Fibroblast of pulmonary artery (primary cell): ENCODE measurements around the gene NRL.

Source experiments
- DNase-seq: peaks from one replicate; pipeline ENCODE4 v3.0.0-alpha.2; 2010; ENCODE audit warnings: low read depth
- H3K4me3 ChIP-seq: replicated peaks from 2 replicates; pipeline ENCODE4 v1.5.1; 2011; ENCODE audit warnings: low read depth, mild to moderate bottlenecking, control low read depth, low read length, moderate library complexity
- CTCF ChIP-seq: IDR thresholded peaks from 2 replicates; pipeline ENCODE4 v1.5.1; 2011; ENCODE audit warnings: mild to moderate bottlenecking, control low read depth, low read length, inconsistent platforms; ENCODE audit errors: missing control alignments

Gene NRL

GRCh38 chr14:24093207-24093900 is 21.4 kb downstream of the NRL start:
- no peak for TF ChIP-seq CTCF
- peak overlapping the region; percentile 72 for H3K4me3 ChIP-seq
- DNase-seq: no peak

GRCh38 chr14:24092505-24093206 is 22.1 kb downstream of the NRL start:
- DNase-seq: no peak
- H3K4me3 ChIP-seq: no peak overlapping the region
- TF ChIP-seq CTCF: no peak

- no peak overlapping the region for H3K4me3 ChIP-seq
- TF ChIP-seq CTCF: no peak
- DNase-seq: no peak
Measured at GRCh38 chr14:24092110-24092504, 22.6 kb downstream of the NRL start.

- TF ChIP-seq CTCF: no peak
- no peak for DNase-seq
Measured at GRCh38 chr14:24089890-24090289, 24.9 kb downstream of the NRL start.

GRCh38 chr14:24088095-24088494 is 26.7 kb downstream of the NRL start:
- TF ChIP-seq CTCF: no peak
- no peak for DNase-seq
- no peak overlapping the region for H3K4me3 ChIP-seq

More at GRCh38 chr14:24089890-24090289, 24.9 kb downstream of the NRL start:
- H3K4me3 ChIP-seq: no peak overlapping the region

- H3K4me3 ChIP-seq: no peak overlapping the region
- no peak for DNase-seq
- no peak for TF ChIP-seq CTCF
Measured at GRCh38 chr14:24087004-24087403, 27.7 kb downstream of the NRL start.
